ENCODE data around the gene HERC2.

DNA sequence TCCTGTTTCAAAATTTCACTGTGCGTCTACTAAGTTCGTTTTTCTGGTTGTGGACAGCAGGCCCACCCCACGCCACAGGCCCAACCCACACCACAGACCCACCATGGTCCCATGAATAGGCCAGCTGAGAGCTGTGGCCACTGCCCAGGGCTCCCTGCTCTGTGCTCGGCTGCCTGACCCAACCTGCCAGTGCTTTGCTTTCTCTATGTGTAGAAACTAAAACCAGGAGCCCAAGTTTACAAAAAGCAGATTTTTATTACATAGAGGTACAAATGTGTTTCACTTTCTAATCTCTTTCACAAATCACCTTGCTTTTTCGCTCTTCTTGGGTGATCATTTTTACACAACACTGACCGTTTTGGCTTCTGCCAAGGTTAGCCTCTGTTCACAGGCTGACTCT lies 69.1 kb downstream of the HERC2 start:
- TF ChIP-seq, protein P1, sequence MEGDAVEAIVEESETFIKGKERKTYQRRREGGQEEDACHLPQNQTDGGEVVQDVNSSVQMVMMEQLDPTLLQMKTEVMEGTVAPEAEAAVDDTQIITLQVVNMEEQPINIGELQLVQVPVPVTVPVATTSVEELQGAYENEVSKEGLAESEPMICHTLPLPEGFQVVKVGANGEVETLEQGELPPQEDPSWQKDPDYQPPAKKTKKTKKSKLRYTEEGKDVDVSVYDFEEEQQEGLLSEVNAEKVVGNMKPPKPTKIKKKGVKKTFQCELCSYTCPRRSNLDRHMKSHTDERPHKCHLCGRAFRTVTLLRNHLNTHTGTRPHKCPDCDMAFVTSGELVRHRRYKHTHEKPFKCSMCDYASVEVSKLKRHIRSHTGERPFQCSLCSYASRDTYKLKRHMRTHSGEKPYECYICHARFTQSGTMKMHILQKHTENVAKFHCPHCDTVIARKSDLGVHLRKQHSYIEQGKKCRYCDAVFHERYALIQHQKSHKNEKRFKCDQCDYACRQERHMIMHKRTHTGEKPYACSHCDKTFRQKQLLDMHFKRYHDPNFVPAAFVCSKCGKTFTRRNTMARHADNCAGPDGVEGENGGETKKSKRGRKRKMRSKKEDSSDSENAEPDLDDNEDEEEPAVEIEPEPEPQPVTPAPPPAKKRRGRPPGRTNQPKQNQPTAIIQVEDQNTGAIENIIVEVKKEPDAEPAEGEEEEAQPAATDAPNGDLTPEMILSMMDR (IDR thresholded peaks at IDR 0.05) = no peak
- no peak for TF ChIP-seq RXRA (IDR thresholded peaks at IDR 0.05; ENCODE audit: borderline replicate concordance, low read depth)
- TF ChIP-seq, protein P2, sequence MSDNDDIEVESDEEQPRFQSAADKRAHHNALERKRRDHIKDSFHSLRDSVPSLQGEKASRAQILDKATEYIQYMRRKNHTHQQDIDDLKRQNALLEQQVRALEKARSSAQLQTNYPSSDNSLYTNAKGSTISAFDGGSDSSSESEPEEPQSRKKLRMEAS (IDR thresholded peaks at IDR 0.05; ENCODE audit: low read depth) = no peak
- TF ChIP-seq EZH2phosphoT487 (IDR thresholded peaks at IDR 0.05; ENCODE audit: borderline replicate concordance, low read depth) = no peak
- no peak for TF ChIP-seq TCF12 (IDR thresholded peaks at IDR 0.05)
- TF ChIP-seq ZBTB33 (IDR thresholded peaks at IDR 0.05; ENCODE audit: borderline replicate concordance, low read depth) = no peak
- no peak for TF ChIP-seq TAF1 (IDR thresholded peaks at IDR 0.05; ENCODE audit: borderline replicate concordance, low read depth, low read length)

Data from SK-N-SH (cell line).